A549 (cell line): Measurements from ENCODE around the gene ZFHX3. TPM values are rescaled to one million over a fixed set of nuclear protein-coding genes. Genes with fewer than 3 reads are reported as not detected.

ENCODE experiments used
- ATAC-seq, 2 experiments: fragments of 200-7000 bp in 1 of 2; fragments of >200 bp in 1 of 2; cut with Nextera tagmentation in 1 of 2; cut with Tn5 transposase in 1 of 2; 3 replicates each; pipeline versions ENCODE4 v1.8.0 to v1.9.1; 2018 to 2020; ENCODE audit warnings: mild to moderate bottlenecking in 1 of 2, moderate library complexity in 1 of 2
- CTCF ChIA-PET: fragments of 300-600 bp; sonication (Branson Sonifier 250); formaldehyde crosslinking; extraction: SDS; loops from one replicate; lab custom pipeline; 2021; ENCODE audit warnings: antibody characterized with exemption, inconsistent platforms; lab: Yijun Ruan, JAX
- POLR2A ChIA-PET: fragments of 350-600 bp; formaldehyde crosslinking; extraction: SDS; loops from one replicate; lab custom pipeline; 2021; ENCODE audit warnings: antibody characterized with exemption, inconsistent platforms; lab: Yijun Ruan, JAX
- DNase-seq, 2 experiments: peaks; one replicate each; pipeline versions ENCODE4 v3.0.0 to v3.0.0-alpha.2; 2011 to 2016; ENCODE audit warnings: low read depth in 1 of 2, low spot score in 1 of 2
- FAIRE-seq: peaks from 2 replicates; lab custom pipeline; 2011; peaks lifted over from hg19 to GRCh38; lab: Jason Lieb, UNC
- H3K27ac ChIP-seq, 2 experiments: fragments of >200 bp; sonication (Bioruptor Twin); formaldehyde crosslinking; 3 replicates each; pipeline ENCODE4 v1.5.1; 2016 to 2017
- H3K4me1 ChIP-seq: fragments of >200 bp; sonication (Bioruptor Twin); formaldehyde crosslinking; 3 replicates; pipeline ENCODE4 v1.6.1; 2016
- H3K4me2 ChIP-seq: fragments of >200 bp; sonication (Bioruptor Twin); formaldehyde crosslinking; 3 replicates; pipeline ENCODE4 v1.6.1; 2016
- H3K4me3 ChIP-seq: fragments of >200 bp; sonication (Bioruptor Twin); formaldehyde crosslinking; 3 replicates; pipeline ENCODE4 v1.5.1; 2016
- H3K9me3 ChIP-seq: fragments of >200 bp; sonication (Bioruptor Twin); formaldehyde crosslinking; 3 replicates; pipeline ENCODE4 v1.6.1; 2016
- BHLHE40 ChIP-seq: IDR thresholded peaks from 2 replicates; pipeline ENCODE4 v1.6.1; 2012; ENCODE audit warnings: low read depth, low read length, inconsistent platforms
- CHD2 ChIP-seq: fragments of 150-350 bp; IDR thresholded peaks from 2 replicates; pipeline ENCODE4 v1.6.1; 2014; ENCODE audit warnings: low read length; ENCODE audit not compliant: partially characterized antibody
- CTCF ChIP-seq: fragments of >200 bp; sonication (Bioruptor Twin); formaldehyde crosslinking; IDR thresholded peaks from 3 replicates; pipeline ENCODE4 v1.5.1; 2016
- ELK1 ChIP-seq: fragments of 150-350 bp; IDR thresholded peaks from 2 replicates; pipeline ENCODE4 v1.6.1; 2014; ENCODE audit warnings: low read depth, mild to moderate bottlenecking, low read length
- ESRRA ChIP-seq: fragments of 150-350 bp; IDR thresholded peaks from 2 replicates; pipeline ENCODE4 v1.6.1; 2014; ENCODE audit warnings: mild to moderate bottlenecking, low read length, borderline replicate concordance
- FOSL2 ChIP-seq, 2 experiments: fragments of 450-650 bp in 1 of 2; fragments of >200 bp in 1 of 2; sonication (Bioruptor Twin) in 1 of 2; formaldehyde crosslinking; IDR thresholded peaks; 2 replicates each; pipeline versions ENCODE4 v1.5.0 to v1.6.1; 2016 to 2020; ENCODE audit warnings: mild to moderate bottlenecking in 1 of 2, moderate library complexity in 1 of 2
- GATA3 ChIP-seq: IDR thresholded peaks from 2 replicates; pipeline ENCODE4 v1.6.1; 2012; ENCODE audit warnings: borderline replicate concordance
- HES2 ChIP-seq: fragments of >200 bp; sonication (Bioruptor Twin); formaldehyde crosslinking; IDR thresholded peaks from 2 replicates; pipeline ENCODE4 v1.6.1; 2016
- HMGXB4 ChIP-seq: fragments of 250-450 bp; sonication (Bioruptor Pico); IDR thresholded peaks from 2 replicates; pipeline ENCODE4 v1.5.0; 2021; ENCODE audit warnings: mild to moderate bottlenecking, moderate library complexity, borderline replicate concordance
- HOXA7 ChIP-seq: fragments of 250-450 bp; sonication (Bioruptor Pico); IDR thresholded peaks from 2 replicates; pipeline ENCODE4 v1.5.0; 2020; ENCODE audit warnings: mild to moderate bottlenecking, moderate library complexity
- HOXB13 ChIP-seq: fragments of 250-450 bp; sonication (Bioruptor Pico); IDR thresholded peaks from 2 replicates; pipeline ENCODE4 v1.5.0; 2020; ENCODE audit warnings: low read depth, mild to moderate bottlenecking, moderate library complexity
- JUN ChIP-seq, 2 experiments: fragments of >200 bp; sonication (Bioruptor Twin); formaldehyde crosslinking; IDR thresholded peaks; 2 replicates in 1 of 2; 3 replicates in 1 of 2; pipeline ENCODE4 v1.6.1; 2016 to 2017
- MAZ ChIP-seq: fragments of 150-350 bp; IDR thresholded peaks from 2 replicates; pipeline ENCODE4 v1.6.1; 2014; ENCODE audit warnings: antibody characterized with exemption, low read depth, low read length, borderline replicate concordance
- MYC ChIP-seq: IDR thresholded peaks from 2 replicates; pipeline ENCODE4 v1.6.1; 2012; ENCODE audit warnings: mild to moderate bottlenecking, inconsistent platforms, low read length, improper control_type of control experiment, borderline replicate concordance
- NR3C1 ChIP-seq: fragments of >200 bp; sonication (Bioruptor Twin); formaldehyde crosslinking; IDR thresholded peaks from 3 replicates; pipeline ENCODE4 v1.6.1; 2017
- PBX3 ChIP-seq: IDR thresholded peaks from 2 replicates; pipeline ENCODE4 v1.6.1; 2012
- POLR2A ChIP-seq: IDR thresholded peaks from 2 replicates; pipeline ENCODE4 v1.6.1; 2012; ENCODE audit warnings: mild to moderate bottlenecking, low read length
- RCOR1 ChIP-seq: fragments of 150-350 bp; IDR thresholded peaks from 2 replicates; pipeline ENCODE4 v1.6.1; 2014; ENCODE audit warnings: antibody characterized with exemption, low read length, low read depth
- TP53 ChIP-seq: fragments of 250-450 bp; sonication (Bioruptor Pico); IDR thresholded peaks from 2 replicates; pipeline ENCODE4 v1.5.0; 2021; ENCODE audit warnings: mild to moderate bottlenecking, moderate library complexity
- ZC3H11A ChIP-seq: fragments of 450-650 bp; IDR thresholded peaks from 2 replicates; pipeline ENCODE4 v1.6.1; 2014; ENCODE audit warnings: antibody characterized with exemption, mild to moderate bottlenecking
- ZNF302 ChIP-seq: fragments of 250-450 bp; sonication (Bioruptor Pico); IDR thresholded peaks from 2 replicates; pipeline ENCODE4 v1.9.0; 2021; ENCODE audit warnings: inconsistent platforms, mild to moderate bottlenecking, moderate library complexity
- ZSCAN20 ChIP-seq: fragments of 250-450 bp; sonication (Bioruptor Pico); IDR thresholded peaks from 2 replicates; pipeline ENCODE4 v1.8.0; 2022; ENCODE audit warnings: mild to moderate bottlenecking, moderate library complexity
- WGBS: methylation state at CpG from one replicate; pipeline ENCODE4 v1.1.6; 2017; ENCODE audit errors: missing lambda C conversion rate; 5-methylcytosine and 5-hydroxymethylcytosine counted together
- polyA plus RNA-seq, 4 experiments: library from polyadenylated mRNA; depleted of rRNA in 3 of 4; stranded (reverse); fragments of >200 nt; fragmentation: RNase III in 1 of 4; extraction: RNeasy Plus Mini Kit Qiagen cat#74134 plus additional on column Dnase treatment in 1 of 4; gene quantifications; 2 replicates in 3 of 4; 3 replicates in 1 of 4; pipeline ENCODE4 v1.2.3, GENCODE V29; 2011 to 2017

ZFHX3 gene
- polyA plus RNA-seq, 2 of the 4 experiments (the other 2 are of a cell fraction) = 3.9 to 6.5 TPM

GRCh38 chr16:72805486-72805885 lies 242.4 kb downstream of the ZFHX3 start:
- Histone ChIP-seq H3K27ac (no peak overlapping the region), H3K4me3 (no peak overlapping the region), H3K4me1 (peaks cover 6% of the 10 kb centered on the region; the same call in 2 of the 3 replicates), H3K4me2 (no peak overlapping the region), H3K9me3 (no peaks in the 10 kb centered on the region)
- no peak for DNase-seq
- CTCF ChIA-PET = interaction anchor here (0.8 to 2.6 kb wide), 2 partner anchors 9 to 27 kb away, joined by 4 to 10 read pairs; no protein-coding TSS in a partner anchor
- no peak for ATAC-seq
- 94% methylated on average over 3 of the region's 3 CpGs for WGBS
- no peak for FAIRE-seq
- TF ChIP-seq JUN (IDR thresholded peaks at IDR 0.05) (no peak), CHD2 (no peak), RCOR1 (no peak), ZSCAN20 (CRISPR knock-in tag) (no peak), ELK1 (no peak), HES2 (no peak), ESRRA (no peak), MYC (no peak), CTCF (no peak)
- POLR2A ChIA-PET = no interaction called here

GRCh38 chr16:72800524-72801161 lies 247.3 kb downstream of the ZFHX3 start:
- DNase-seq (no peak), FAIRE-seq (no peak), ATAC-seq (no peak)
- Histone ChIP-seq H3K27ac (no peak overlapping the region), H3K4me1 (no peaks in the 10 kb centered on the region), H3K9me3 (no peaks in the 10 kb centered on the region), H3K4me3 (no peak overlapping the region), H3K4me2 (no peak overlapping the region)
- 90% methylated on average over 10 of the region's 10 CpGs for WGBS
- ChIA-PET POLR2A (no interaction called here), CTCF (interaction anchor here (1.1 to 1.4 kb wide), 2 partner anchors 32 to 372 kb away, joined by 5 read pairs; no protein-coding TSS in a partner anchor)
- TF ChIP-seq PBX3 = no peak
- TF ChIP-seq MAZ = no peak
- no peak for TF ChIP-seq BHLHE40
- no peak for TF ChIP-seq FOSL2 (IDR thresholded peaks at IDR 0.05)
- TF ChIP-seq FOSL2 (CRISPR knock-in tag; IDR thresholded peaks at IDR 0.05) = no peak
- TF ChIP-seq HES2 = no peak
- no peak for TF ChIP-seq ZC3H11A
- no peak for TF ChIP-seq ELK1
- TF ChIP-seq RCOR1 = no peak
- no peak for TF ChIP-seq HOXA7 (CRISPR knock-in tag)
- TF ChIP-seq POLR2A = no peak
- TF ChIP-seq ZNF302 (CRISPR knock-in tag) = no peak
- TF ChIP-seq HMGXB4 (CRISPR knock-in tag) = no peak
- TF ChIP-seq TP53 (CRISPR knock-in tag) = no peak
- TF ChIP-seq HOXB13 (CRISPR knock-in tag) = no peak
- TF ChIP-seq GATA3 = no peak
- no peak for TF ChIP-seq NR3C1
